ENCODE data around the gene PALM3. TPM values are rescaled to one million over a fixed set of nuclear protein-coding genes. Genes with fewer than 3 reads are reported as not detected.

The PALM3 gene
- total RNA-seq, 1 experiment from 2014 or later: 2.3 TPM

DNA sequence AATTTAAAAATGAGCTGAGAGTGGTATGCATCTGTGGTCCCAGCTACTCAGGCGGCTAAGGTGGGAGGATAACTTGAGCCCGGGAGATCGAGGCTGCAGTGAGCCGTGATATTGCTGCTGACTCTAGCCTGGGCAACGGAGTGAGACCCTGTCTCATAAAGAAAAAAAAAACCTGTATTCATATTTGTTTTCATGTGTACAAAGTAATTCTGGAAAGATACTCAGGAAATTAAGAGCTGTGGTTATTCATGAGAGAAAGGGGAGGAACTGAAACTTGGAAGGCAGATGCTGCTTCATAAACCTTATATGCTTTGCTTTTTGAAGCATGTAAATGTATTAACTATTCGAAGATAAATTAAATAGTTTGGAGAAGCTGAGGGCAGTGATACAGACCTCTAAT, 42.8 kb downstream of the PALM3 start:
- no peak overlapping the region for H3K9ac ChIP-seq (ENCODE audit: low read length)
- no peak for TF ChIP-seq EZH2phosphoT487 (IDR thresholded peaks at IDR 0.05; ENCODE audit: borderline replicate concordance, low read length)
- TF ChIP-seq CTCF (conservative IDR thresholded peaks at IDR 0.05; ENCODE audit: low read depth, low read length): no peak
- no peak for TF ChIP-seq EZH2 (IDR thresholded peaks at IDR 0.05; ENCODE audit: low read length, unreplicated experiment)
- H2AFZ ChIP-seq (ENCODE audit: low read length): no peak overlapping the region
- no peaks in the 10 kb centered on the region for H3K36me3 ChIP-seq (ENCODE audit: low read depth, low read length)
- ChIA-PET POLR2A (ENCODE audit: unreplicated experiment) (no interaction called here), CTCF (interaction anchor here (0.6 kb wide), 2 partner anchors 21 to 253 kb away, joined by 4 read pairs; no protein-coding TSS in a partner anchor)
- H3K4me1 ChIP-seq (ENCODE audit: insufficient read depth, low read length): 0 out of 2 replicates have a peak, but pooled peaks cover 6% of the 10 kb centered on the region
- no peak overlapping the region for H3K4me3 ChIP-seq (ENCODE audit: low read length)
- no peaks in the 10 kb centered on the region for H3K9me2 ChIP-seq (replicated peaks; ENCODE audit: low read length)
- no peaks in the 10 kb centered on the region for H3F3A ChIP-seq (ENCODE audit: low read length, unreplicated experiment)
- no peaks in the 10 kb centered on the region for H4K20me1 ChIP-seq (ENCODE audit: low read length)
- ATAC-seq (no peak), DNase-seq (no peak)
- no peaks in the 10 kb centered on the region for H3K27me3 ChIP-seq (ENCODE audit: low read length)
- no peak overlapping the region for H3K4me2 ChIP-seq (ENCODE audit: low read length)
- intact Hi-C loops (cut with micrococcal nuclease): no loop called here
- H3K9me3 ChIP-seq (ENCODE audit: low read length): no peaks in the 10 kb centered on the region
- no peaks in the 10 kb centered on the region for H3K79me2 ChIP-seq (ENCODE audit: low read length)
- BruUV-seq (replicated peaks): no TSS peak
- H3K27ac ChIP-seq (ENCODE audit: low read length): no peak overlapping the region

DNA sequence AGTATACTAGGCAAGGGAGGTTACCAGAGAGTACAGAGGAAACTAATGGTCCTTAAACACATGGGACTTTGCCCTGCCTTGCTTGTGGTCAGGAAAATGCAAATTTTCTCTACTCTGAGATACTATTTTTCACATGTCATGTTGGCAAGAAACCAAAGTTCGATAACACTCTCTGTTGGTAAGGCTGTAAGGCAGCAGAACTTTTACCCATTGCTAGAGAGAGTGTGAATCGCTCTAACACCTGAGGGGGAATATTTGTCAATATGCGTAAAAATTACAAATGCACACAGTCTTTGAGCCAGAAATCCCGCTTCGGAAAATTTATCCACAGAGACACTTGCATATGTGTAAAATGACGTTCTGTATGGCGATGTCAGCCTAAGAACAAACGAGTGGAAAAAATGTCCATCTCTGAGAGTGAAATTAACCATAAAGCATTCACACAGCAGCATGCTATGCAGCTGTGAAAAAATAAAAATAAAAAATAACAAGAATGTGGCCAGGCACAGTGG, 46.3 kb downstream of the PALM3 start:
- H3K4me1 ChIP-seq (ENCODE audit: insufficient read depth, low read length): no peaks in the 10 kb centered on the region
- H3K4me2 ChIP-seq (ENCODE audit: low read length): no peak overlapping the region
- DNase-seq (no peak), ATAC-seq (no peak)
- H3K9me3 ChIP-seq (ENCODE audit: low read length): no peaks in the 10 kb centered on the region
- H3F3A ChIP-seq (ENCODE audit: low read length, unreplicated experiment): no peaks in the 10 kb centered on the region
- TF ChIP-seq EZH2phosphoT487 (IDR thresholded peaks at IDR 0.05; ENCODE audit: borderline replicate concordance, low read length) (no peak), CTCF (conservative IDR thresholded peaks at IDR 0.05; ENCODE audit: low read depth, low read length) (no peak), EZH2 (IDR thresholded peaks at IDR 0.05; ENCODE audit: low read length, unreplicated experiment) (no peak)
- no peaks in the 10 kb centered on the region for H3K36me3 ChIP-seq (ENCODE audit: low read depth, low read length)
- no peak overlapping the region for H2AFZ ChIP-seq (ENCODE audit: low read length)
- H3K4me3 ChIP-seq (ENCODE audit: low read length): no peak overlapping the region
- no peak overlapping the region for H3K27ac ChIP-seq (ENCODE audit: low read length)
- H3K79me2 ChIP-seq (ENCODE audit: low read length): no peaks in the 10 kb centered on the region
- POLR2A ChIA-PET (ENCODE audit: unreplicated experiment): no interaction called here
- no peaks in the 10 kb centered on the region for H3K27me3 ChIP-seq (ENCODE audit: low read length)
- intact Hi-C loops (cut with micrococcal nuclease): no loop called here
- no TSS peak for BruUV-seq (replicated peaks)
- CTCF ChIA-PET: no interaction called here
- no peaks in the 10 kb centered on the region for H4K20me1 ChIP-seq (ENCODE audit: low read length)
- H3K9me2 ChIP-seq (replicated peaks; ENCODE audit: low read length): no peaks in the 10 kb centered on the region
- H3K9ac ChIP-seq (ENCODE audit: low read length): no peak overlapping the region

- Histone ChIP-seq H3K9me2 (replicated peaks; ENCODE audit: low read length) (no peaks in the 10 kb centered on the region), H3K4me3 (ENCODE audit: low read length) (no peak overlapping the region), H3K4me2 (ENCODE audit: low read length) (no peak overlapping the region), H4K20me1 (ENCODE audit: low read length) (no peaks in the 10 kb centered on the region), H3K79me2 (ENCODE audit: low read length) (no peaks in the 10 kb centered on the region), H3F3A (ENCODE audit: low read length, unreplicated experiment) (no peaks in the 10 kb centered on the region), H3K36me3 (ENCODE audit: low read depth, low read length) (no peaks in the 10 kb centered on the region), H3K27ac (ENCODE audit: low read length) (no peak overlapping the region), H3K27me3 (ENCODE audit: low read length) (no peaks in the 10 kb centered on the region), H3K4me1 (ENCODE audit: insufficient read depth, low read length) (peaks cover 5% of the 10 kb centered on the region), H3K9me3 (ENCODE audit: low read length) (no peaks in the 10 kb centered on the region), H2AFZ (ENCODE audit: low read length) (no peak overlapping the region), H3K9ac (ENCODE audit: low read length) (no peak overlapping the region)
- TF ChIP-seq EZH2phosphoT487 (IDR thresholded peaks at IDR 0.05; ENCODE audit: borderline replicate concordance, low read length): no peak
- no peak for TF ChIP-seq CTCF (conservative IDR thresholded peaks at IDR 0.05; ENCODE audit: low read depth, low read length)
- no peak for TF ChIP-seq EZH2 (IDR thresholded peaks at IDR 0.05; ENCODE audit: low read length, unreplicated experiment)
- ATAC-seq (no peak), DNase-seq (no peak)
- ChIA-PET CTCF (no interaction called here), POLR2A (ENCODE audit: unreplicated experiment) (no interaction called here)
- intact Hi-C loops (cut with micrococcal nuclease): no loop called here
- no TSS peak for BruUV-seq (replicated peaks)
Measured at GRCh38 chr19:14012378-14012915, 49.4 kb downstream of the PALM3 start.

Data from PC-3 (cell line).